ENCODE measurements around the gene WDFY2.

WDFY2 gene

GRCh38 chr13:51739027-51739764, 154.9 kb downstream of the WDFY2 start:
- TF ChIP-seq EZH2 (IDR thresholded peaks at IDR 0.05) (no peak), POLR2AphosphoS5 (IDR thresholded peaks at IDR 0.05; ENCODE audit: borderline replicate concordance, low read depth, low read length) (no peak)
- DNase-seq (ENCODE audit: low read depth, low spot score): no peak
- Histone ChIP-seq H3K4me3 (no peak overlapping the region), H3K27ac (peak overlapping the region; percentile 49; the same call in 1 of the 2 replicates), H3K9ac (ENCODE audit: insufficient read length) (no peak overlapping the region), H3K36me3 (ENCODE audit: insufficient read depth, low read length) (peaks cover 45% of the 10 kb centered on the region), H3K9me3 (ENCODE audit: low read depth, low read length) (no peaks in the 10 kb centered on the region)

DNA sequence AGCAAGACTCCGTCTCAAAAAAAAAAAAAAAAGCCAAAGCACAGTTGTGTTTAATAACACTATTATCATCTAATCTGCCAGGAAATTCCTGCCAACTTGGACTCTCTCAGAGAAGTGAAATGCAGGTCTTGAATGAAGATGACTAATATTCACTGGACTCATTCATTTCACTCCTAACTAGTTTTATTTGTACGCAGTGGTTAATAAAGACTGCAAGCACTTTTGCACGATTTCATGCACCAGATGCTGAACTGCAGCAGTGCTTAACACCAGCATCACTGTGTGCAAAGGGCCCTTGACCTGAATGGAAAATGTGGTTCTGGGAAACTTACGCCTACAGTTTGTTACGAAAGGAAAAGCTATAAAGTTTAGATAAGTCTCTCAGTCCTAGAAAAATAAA, 156.4 kb downstream of the WDFY2 start:
- TF ChIP-seq POLR2AphosphoS5 (IDR thresholded peaks at IDR 0.05; ENCODE audit: borderline replicate concordance, low read depth, low read length): no peak
- no peak for TF ChIP-seq FOXP2 (optimal IDR thresholded peaks at IDR 0.05; ENCODE audit: control extremely low read depth, extremely low read length, insufficient read depth)
- TF ChIP-seq EZH2 (IDR thresholded peaks at IDR 0.05): no peak
- no peak for DNase-seq (ENCODE audit: low read depth, low spot score)
- no peak overlapping the region for H3K27ac ChIP-seq
- no peak overlapping the region for H3K9ac ChIP-seq (ENCODE audit: insufficient read length)
- peaks cover 44% of the 10 kb centered on the region for H3K36me3 ChIP-seq (ENCODE audit: insufficient read depth, low read length)
- H3K4me3 ChIP-seq: no peak overlapping the region
- H3K9me3 ChIP-seq (ENCODE audit: low read depth, low read length): no peaks in the 10 kb centered on the region

DNA sequence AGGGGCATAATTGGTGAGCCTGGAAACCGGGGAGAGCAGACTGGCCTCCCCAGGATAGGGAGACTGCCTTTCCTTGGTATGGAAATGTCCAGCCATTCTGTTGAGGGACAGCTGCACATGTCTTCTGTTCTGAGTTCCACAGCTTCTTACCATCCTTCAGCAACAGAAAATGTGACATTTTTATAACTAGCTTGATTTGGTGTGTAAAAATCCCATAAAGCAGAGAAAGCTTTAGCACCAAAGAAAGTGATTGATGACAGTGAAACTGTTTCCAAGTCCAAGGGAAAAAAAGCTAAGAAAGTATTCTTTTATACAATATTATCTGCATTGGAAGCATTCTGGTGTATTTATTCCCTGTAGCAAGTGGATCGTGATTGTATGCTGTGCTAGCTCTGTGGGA, 157.8 kb downstream of the WDFY2 start:
- no peak for TF ChIP-seq FOXP2 (optimal IDR thresholded peaks at IDR 0.05; ENCODE audit: control extremely low read depth, extremely low read length, insufficient read depth)
- TF ChIP-seq POLR2AphosphoS5 (IDR thresholded peaks at IDR 0.05; ENCODE audit: borderline replicate concordance, low read depth, low read length): no peak
- no peak for TF ChIP-seq EZH2 (IDR thresholded peaks at IDR 0.05)
- DNase-seq (ENCODE audit: low read depth, low spot score): no peak
- Histone ChIP-seq H3K9ac (ENCODE audit: insufficient read length) (no peak overlapping the region), H3K27ac (no peak overlapping the region), H3K36me3 (ENCODE audit: insufficient read depth, low read length) (peaks cover 53% of the 10 kb centered on the region), H3K9me3 (ENCODE audit: low read depth, low read length) (no peaks in the 10 kb centered on the region), H3K4me3 (no peak overlapping the region)

GRCh38 chr13:51742611-51743010, 158.3 kb downstream of the WDFY2 start:
- Histone ChIP-seq H3K4me3 (no peak overlapping the region), H3K27ac (no peak overlapping the region), H3K36me3 (ENCODE audit: insufficient read depth, low read length) (peaks cover 59% of the 10 kb centered on the region), H3K9ac (ENCODE audit: insufficient read length) (no peak overlapping the region), H3K9me3 (ENCODE audit: low read depth, low read length) (no peaks in the 10 kb centered on the region)
- DNase-seq (ENCODE audit: low read depth, low spot score): no peak
- no peak for TF ChIP-seq EZH2 (IDR thresholded peaks at IDR 0.05)
- TF ChIP-seq POLR2AphosphoS5 (IDR thresholded peaks at IDR 0.05; ENCODE audit: borderline replicate concordance, low read depth, low read length): no peak
- TF ChIP-seq FOXP2 (optimal IDR thresholded peaks at IDR 0.05; ENCODE audit: control extremely low read depth, extremely low read length, insufficient read depth): no peak

DNA sequence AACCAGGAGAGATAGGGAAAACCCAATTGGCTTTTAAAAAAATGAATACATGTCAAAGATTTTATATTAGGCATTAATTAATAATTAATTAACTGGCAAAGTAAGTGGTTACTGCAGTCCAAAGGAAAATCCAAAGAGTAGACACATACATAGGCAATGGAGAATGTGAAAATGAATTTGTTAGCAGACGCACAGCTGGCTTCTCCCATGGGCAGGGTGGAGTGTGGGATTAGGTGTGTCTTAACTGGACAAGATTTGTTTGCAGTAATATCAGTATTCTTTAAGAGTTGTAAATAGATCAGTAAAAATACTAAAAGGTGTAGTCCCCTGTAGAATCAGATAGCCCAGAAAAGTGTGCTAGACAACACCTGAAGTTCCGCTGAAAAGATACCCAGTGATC, 161.0 kb downstream of the WDFY2 start:
- no peak overlapping the region for H3K9ac ChIP-seq (ENCODE audit: insufficient read length)
- no peak overlapping the region for H3K4me3 ChIP-seq
- peaks cover 11% of the 10 kb centered on the region; the same call in 1 of the 2 replicates for H3K9me3 ChIP-seq (ENCODE audit: low read depth, low read length)
- H3K27ac ChIP-seq: no peak overlapping the region
- no peak for DNase-seq (ENCODE audit: low read depth, low spot score)
- H3K36me3 ChIP-seq (ENCODE audit: insufficient read depth, low read length): peaks cover 54% of the 10 kb centered on the region
- TF ChIP-seq EZH2 (IDR thresholded peaks at IDR 0.05) (no peak), FOXP2 (optimal IDR thresholded peaks at IDR 0.05; ENCODE audit: control extremely low read depth, extremely low read length, insufficient read depth) (no peak), POLR2AphosphoS5 (IDR thresholded peaks at IDR 0.05; ENCODE audit: borderline replicate concordance, low read depth, low read length) (no peak)

- H3K4me3 ChIP-seq: no peak overlapping the region
- DNase-seq (ENCODE audit: low read depth, low spot score): no peak
- H3K27ac ChIP-seq: no peak overlapping the region
- peaks cover 11% of the 10 kb centered on the region; the same call in 1 of the 2 replicates for H3K9me3 ChIP-seq (ENCODE audit: low read depth, low read length)
- H3K36me3 ChIP-seq (ENCODE audit: insufficient read depth, low read length): peaks cover 58% of the 10 kb centered on the region
- no peak for TF ChIP-seq EZH2 (IDR thresholded peaks at IDR 0.05)
- TF ChIP-seq POLR2AphosphoS5 (IDR thresholded peaks at IDR 0.05; ENCODE audit: borderline replicate concordance, low read depth, low read length): no peak
- TF ChIP-seq FOXP2 (optimal IDR thresholded peaks at IDR 0.05; ENCODE audit: control extremely low read depth, extremely low read length, insufficient read depth): no peak
- H3K9ac ChIP-seq (ENCODE audit: insufficient read length): no peak overlapping the region
These were observed 162.5 kb downstream of the WDFY2 start for GRCh38 chr13:51746802-51747201.

DNA sequence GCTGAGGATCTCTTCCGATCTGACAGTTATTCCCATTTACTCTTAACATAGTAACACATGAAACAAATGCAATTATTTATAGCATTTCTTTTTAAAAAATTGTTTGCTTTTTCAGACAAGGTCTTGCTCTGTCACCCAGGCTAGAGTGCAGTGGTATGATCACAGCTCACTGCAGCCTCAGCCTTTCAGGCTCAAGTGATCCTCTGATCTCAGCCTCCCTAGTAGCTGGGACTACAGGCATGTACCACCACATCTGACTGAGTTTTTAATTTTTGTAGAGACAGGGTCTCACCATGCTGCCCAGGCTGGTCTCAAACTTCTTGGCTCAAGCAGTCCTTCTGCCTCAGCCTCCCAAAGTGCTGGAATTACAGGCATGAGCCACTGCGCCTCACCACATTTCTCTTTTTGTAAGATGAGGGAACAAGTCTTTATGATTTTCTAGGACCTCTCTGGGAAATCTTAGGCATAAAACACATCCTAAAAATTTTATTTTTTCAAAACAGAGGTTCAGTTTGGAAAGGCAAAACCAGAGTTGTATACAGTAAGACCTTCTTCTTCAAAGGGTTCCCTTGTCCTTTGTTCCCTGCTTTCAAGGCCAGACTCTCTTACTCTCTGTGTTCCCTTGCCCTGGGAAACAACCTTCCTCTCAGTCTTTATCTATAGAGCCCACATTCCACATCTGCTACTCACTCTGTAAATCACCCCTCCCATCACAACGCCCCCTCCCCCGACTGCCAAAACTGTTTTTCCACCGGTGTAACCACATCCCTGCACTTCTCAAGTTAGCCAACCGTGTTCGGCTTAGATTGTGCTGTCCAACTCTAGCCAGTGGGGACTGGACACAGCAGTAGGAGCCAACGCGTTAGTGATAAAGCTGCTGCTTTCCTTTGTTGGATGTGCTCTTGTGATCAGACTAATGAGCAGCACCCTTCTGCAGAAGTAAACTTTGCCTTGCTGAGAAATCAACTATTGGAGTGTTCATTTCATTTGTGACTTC, 163.5 kb downstream of the WDFY2 start:
- Histone ChIP-seq H3K27ac (no peak overlapping the region), H3K9me3 (ENCODE audit: low read depth, low read length) (peaks cover 11% of the 10 kb centered on the region; the same call in 1 of the 2 replicates), H3K4me3 (no peak overlapping the region), H3K36me3 (ENCODE audit: insufficient read depth, low read length) (peaks cover 65% of the 10 kb centered on the region), H3K9ac (ENCODE audit: insufficient read length) (no peak overlapping the region)
- DNase-seq (ENCODE audit: low read depth, low spot score): no peak
- TF ChIP-seq FOXP2 (optimal IDR thresholded peaks at IDR 0.05; ENCODE audit: control extremely low read depth, extremely low read length, insufficient read depth) (no peak), POLR2AphosphoS5 (IDR thresholded peaks at IDR 0.05; ENCODE audit: borderline replicate concordance, low read depth, low read length) (no peak), EZH2 (IDR thresholded peaks at IDR 0.05) (no peak)

DNA sequence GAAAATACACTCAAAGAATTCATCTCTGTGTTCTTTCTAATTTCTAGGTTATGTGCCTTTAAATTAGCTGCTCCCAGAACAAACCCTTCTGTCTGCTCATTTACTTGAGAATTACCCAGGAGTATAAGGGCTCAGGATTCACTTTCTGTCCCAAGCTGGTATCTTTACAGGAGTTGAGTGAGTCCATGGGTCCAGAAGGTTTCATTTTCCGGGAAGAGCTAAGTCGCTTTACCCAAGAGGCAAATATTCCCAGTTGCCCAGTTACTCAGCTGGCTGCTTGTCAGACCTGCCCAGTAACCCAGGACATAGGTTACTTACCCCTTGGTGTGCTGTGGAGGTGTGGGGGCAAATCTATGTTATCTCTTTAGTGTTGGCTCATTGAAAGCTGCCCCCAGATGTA, 172.4 kb downstream of the WDFY2 start:
- no peak overlapping the region for H3K4me3 ChIP-seq
- TF ChIP-seq FOXP2 (optimal IDR thresholded peaks at IDR 0.05; ENCODE audit: control extremely low read depth, extremely low read length, insufficient read depth) (no peak), EZH2 (IDR thresholded peaks at IDR 0.05) (no peak), POLR2AphosphoS5 (IDR thresholded peaks at IDR 0.05; ENCODE audit: borderline replicate concordance, low read depth, low read length) (no peak)
- H3K9ac ChIP-seq (ENCODE audit: insufficient read length): no peak overlapping the region
- H3K27ac ChIP-seq: no peak overlapping the region
- H3K36me3 ChIP-seq (ENCODE audit: insufficient read depth, low read length): peaks cover 64% of the 10 kb centered on the region
- no peak for DNase-seq (ENCODE audit: low read depth, low spot score)
- no peaks in the 10 kb centered on the region for H3K9me3 ChIP-seq (ENCODE audit: low read depth, low read length)
